IMR-90 (cell line): ENCODE data around the gene LCE1D.

Source experiments
- BHLHE40 ChIP-seq: fragments of 150-350 bp; IDR thresholded peaks from 2 replicates; pipeline ENCODE4 v1.6.1; 2016; ENCODE audit warnings: mild to moderate bottlenecking, low read depth, low read length
- CEBPB ChIP-seq: IDR thresholded peaks from 2 replicates; pipeline ENCODE4 v1.6.1; 2012; ENCODE audit warnings: low read depth, low read length, improper control_type of control experiment
- CTCF ChIP-seq: conservative IDR thresholded peaks from 2 replicates; pipeline ENCODE4 v1.5.1; 2012; ENCODE audit warnings: mild to moderate bottlenecking, low read depth, low read length, improper control_type of control experiment
- MAZ ChIP-seq: IDR thresholded peaks from 2 replicates; pipeline ENCODE4 v1.6.1; 2012; ENCODE audit warnings: low read depth, mild to moderate bottlenecking, low read length, improper control_type of control experiment, moderate library complexity, borderline replicate concordance
- MXI1 ChIP-seq: IDR thresholded peaks from 2 replicates; pipeline ENCODE4 v1.6.1; 2012; ENCODE audit warnings: low read depth, mild to moderate bottlenecking, low read length, moderate library complexity, borderline replicate concordance
- POLR2A ChIP-seq: IDR thresholded peaks from 2 replicates; pipeline ENCODE4 v1.6.1; 2012; ENCODE audit warnings: mild to moderate bottlenecking, low read depth, low read length
- RFX5 ChIP-seq: IDR thresholded peaks from 2 replicates; pipeline ENCODE4 v1.8.0; 2012; ENCODE audit warnings: low read depth, mild to moderate bottlenecking, low read length, moderate library complexity
- SMC3 ChIP-seq: fragments of 150-350 bp; IDR thresholded peaks from 2 replicates; pipeline ENCODE4 v1.6.1; 2016; ENCODE audit warnings: low read depth, mild to moderate bottlenecking, antibody characterized with exemption, low read length, moderate library complexity
- TF ChIP-seq, protein P1 (sequence below): fragments of 150-350 bp; IDR thresholded peaks from 2 replicates; pipeline ENCODE4 v1.6.1; 2016; ENCODE audit warnings: low read depth, mild to moderate bottlenecking, low read length, moderate library complexity, borderline replicate concordance

GRCh38 chr1:152783095-152783494 is 13.4 kb upstream of the LCE1D start:
- TF ChIP-seq CTCF (no peak), POLR2A (no peak), MXI1 (no peak), CEBPB (no peak), BHLHE40 (no peak), SMC3 (no peak), RFX5 (no peak), MAZ (no peak)
- TF ChIP-seq, protein P1, sequence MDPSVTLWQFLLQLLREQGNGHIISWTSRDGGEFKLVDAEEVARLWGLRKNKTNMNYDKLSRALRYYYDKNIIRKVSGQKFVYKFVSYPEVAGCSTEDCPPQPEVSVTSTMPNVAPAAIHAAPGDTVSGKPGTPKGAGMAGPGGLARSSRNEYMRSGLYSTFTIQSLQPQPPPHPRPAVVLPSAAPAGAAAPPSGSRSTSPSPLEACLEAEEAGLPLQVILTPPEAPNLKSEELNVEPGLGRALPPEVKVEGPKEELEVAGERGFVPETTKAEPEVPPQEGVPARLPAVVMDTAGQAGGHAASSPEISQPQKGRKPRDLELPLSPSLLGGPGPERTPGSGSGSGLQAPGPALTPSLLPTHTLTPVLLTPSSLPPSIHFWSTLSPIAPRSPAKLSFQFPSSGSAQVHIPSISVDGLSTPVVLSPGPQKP = no peak
